Activated naive CD4-positive, alpha-beta T cell (primary cell): ENCODE measurements around the gene MAP3K2.

Experiments used
- DNase-seq, 4 experiments: peaks; one replicate each; lab custom pipeline; 2025; lab: John Stamatoyannopoulos, UW

Gene MAP3K2, protein sequence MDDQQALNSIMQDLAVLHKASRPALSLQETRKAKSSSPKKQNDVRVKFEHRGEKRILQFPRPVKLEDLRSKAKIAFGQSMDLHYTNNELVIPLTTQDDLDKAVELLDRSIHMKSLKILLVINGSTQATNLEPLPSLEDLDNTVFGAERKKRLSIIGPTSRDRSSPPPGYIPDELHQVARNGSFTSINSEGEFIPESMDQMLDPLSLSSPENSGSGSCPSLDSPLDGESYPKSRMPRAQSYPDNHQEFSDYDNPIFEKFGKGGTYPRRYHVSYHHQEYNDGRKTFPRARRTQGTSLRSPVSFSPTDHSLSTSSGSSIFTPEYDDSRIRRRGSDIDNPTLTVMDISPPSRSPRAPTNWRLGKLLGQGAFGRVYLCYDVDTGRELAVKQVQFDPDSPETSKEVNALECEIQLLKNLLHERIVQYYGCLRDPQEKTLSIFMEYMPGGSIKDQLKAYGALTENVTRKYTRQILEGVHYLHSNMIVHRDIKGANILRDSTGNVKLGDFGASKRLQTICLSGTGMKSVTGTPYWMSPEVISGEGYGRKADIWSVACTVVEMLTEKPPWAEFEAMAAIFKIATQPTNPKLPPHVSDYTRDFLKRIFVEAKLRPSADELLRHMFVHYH

DNA sequence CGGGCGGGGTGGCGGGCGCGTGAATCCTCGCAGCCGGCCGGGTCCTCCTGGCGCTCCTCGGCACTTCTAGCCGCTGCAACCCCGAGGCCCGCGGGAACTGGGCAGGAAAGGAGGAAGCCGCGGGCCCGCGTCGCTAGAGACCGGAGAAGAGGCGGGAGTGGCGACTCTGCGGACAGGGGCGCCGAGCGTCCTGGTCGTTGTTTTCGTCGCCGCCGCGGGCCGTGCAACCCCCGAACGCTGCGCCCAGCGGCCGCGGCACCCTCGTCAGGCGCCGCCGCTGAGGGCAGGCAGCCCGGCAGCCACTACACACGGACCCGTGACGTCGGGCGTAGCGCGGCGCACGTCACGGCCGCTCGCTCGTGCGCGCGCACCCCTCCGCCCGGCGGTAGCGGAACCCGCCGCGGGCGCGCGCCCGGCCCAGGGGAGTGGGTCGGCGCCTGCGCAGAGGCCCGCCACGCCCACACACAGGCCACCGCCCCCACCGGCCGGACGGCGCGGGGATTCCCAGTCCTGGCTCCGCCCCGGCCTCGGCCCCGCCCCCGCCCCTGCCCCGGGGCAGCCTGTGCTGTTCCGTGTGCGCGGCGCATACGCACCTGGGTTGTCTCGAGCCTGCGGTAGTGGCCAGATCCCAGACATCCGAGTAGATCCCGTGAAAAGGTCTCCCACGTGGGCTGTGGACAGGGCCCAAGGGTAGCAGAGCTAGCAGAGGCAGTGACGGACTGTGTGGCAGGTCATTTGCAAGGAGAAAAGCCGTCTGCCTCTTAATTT lies at the start of gene MAP3K2:
Gene MAP3K2 (minus strand): TSS at position 321 of the 768 bp plus-strand sequence. CDS start 44,846 bp downstream, outside the sequence.
- DNase-seq, result peak; percentile 84 to 99 (median 92)

DNA sequence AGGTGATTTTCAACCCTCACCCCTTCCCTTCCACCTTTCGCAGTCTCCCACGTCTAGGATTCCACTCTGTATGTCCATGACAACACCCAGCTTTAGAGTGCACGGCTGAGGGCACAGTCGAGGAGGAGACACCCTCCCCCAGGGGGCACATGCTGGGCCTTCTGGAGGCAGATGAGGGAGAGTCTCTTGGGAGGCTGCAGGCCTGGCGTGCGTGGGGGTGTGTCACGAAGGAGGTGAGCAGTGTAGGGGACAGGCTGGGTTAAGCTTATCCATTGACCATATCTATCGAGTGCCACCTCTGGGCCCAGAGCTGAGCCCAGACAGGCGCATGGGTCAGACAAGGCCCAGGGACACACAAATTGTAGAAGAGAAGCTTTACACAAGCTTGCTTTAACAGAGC lies 49.3 kb upstream of the MAP3K2 start:
- no peak for DNase-seq

DNA sequence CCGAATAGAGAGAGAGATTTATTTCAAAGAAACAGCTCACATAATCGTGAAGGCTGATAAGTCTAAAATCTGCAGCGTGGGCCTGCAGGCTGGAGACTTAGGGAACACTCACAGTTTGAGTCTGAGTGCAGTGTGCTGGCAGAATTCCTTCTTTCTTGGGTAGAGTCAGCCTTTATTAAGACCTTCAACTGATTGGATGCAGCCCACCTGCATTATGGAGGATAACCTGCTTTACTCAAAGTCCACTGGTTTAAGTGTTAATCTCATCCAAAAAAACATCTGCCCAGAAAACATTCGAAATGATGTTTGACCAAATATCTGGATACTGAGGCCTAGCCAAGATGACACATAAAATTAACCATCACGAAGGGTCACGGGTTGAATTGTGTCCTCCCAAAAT lies 46.7 kb upstream of the MAP3K2 start:
- DNase-seq, result no peak

DNA sequence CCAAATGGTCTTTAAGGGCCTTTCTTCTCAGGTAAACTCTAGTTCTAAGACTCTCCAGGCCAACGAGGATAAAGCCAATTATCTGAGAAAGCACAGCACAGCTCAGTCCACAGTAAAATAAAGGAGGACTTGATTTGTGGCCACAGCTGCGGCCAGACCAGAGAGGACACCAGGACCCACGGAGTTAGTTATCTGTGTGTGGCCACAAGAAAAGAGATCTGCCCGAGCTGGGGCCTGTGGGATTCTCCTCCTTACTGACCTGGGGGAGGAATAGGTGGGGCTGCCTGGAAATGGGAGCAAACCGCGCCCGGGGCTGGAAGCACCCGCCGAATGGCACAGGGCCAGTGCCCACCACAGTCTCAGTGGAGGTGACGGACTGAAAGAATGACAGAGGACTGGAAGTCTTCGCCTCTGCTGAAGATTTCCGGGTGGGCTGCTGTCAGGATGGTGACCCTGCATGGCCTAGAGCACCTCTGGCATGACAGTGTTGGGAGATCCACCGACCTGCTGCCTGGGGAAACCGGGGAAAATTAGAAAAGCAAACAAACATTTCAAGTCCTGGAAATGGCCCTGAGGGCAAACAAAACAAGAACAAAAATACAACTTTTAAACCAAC lies 43.7 kb upstream of the MAP3K2 start:
- no peak for DNase-seq

DNA sequence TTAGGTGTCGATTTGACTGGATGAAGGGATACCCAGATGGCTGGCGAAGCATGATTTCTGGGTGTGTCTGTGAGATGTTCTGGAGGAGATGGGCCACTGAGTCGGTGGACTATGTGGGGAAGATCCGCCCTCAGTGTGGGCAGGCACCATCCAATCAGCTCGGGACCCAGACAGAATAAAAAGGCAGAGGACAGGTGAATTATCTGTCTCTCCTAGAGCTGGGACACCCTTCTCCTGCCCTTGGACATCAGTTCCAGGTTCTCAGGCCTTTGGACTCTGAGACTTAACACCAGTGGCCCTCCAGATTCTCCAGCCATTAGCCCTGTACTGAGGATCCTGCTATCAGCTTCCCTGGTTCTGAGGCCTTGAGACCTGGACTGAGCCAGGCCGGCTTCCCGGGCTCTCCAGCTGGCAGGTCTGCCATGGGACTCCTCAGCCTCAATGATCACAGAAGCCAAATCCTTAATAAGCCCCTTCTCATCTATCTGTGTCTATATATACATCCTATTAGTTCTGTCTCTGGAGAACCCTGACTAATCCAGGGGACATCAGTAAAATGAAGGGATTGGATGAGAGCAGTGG lies 42.2 kb upstream of the MAP3K2 start:
- DNase-seq, result no peak

DNA sequence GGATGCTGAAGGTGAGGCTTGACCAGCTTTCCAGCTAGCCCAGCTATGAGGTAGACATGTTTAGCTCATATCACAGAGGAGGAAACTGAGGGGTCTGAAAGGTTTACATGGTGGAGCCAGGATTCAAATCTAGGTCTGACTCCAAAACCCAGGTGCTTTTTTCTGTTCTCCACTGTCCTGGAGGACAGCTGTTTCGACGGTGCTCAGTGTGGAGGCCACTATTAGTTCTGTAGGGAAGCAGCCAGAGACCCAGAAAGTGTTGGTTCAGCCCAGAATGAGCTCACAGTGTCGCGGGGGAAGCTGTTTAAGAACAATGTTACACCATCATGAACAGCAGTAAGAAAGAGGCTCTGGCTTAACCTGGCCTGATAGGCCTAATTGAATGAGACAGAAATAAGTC lies 41.5 kb upstream of the MAP3K2 start:
- no peak for DNase-seq

DNA sequence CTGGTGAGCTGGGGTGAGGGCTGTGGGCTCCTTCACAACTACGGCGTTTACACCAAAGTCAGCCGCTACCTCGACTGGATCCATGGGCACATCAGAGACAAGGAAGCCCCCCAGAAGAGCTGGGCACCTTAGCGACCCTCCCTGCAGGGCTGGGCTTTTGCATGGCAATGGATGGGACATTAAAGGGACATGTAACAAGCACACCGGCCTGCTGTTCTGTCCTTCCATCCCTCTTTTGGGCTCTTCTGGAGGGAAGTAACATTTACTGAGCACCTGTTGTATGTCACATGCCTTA lies 41.0 kb upstream of the MAP3K2 start:
- no peak for DNase-seq

DNA sequence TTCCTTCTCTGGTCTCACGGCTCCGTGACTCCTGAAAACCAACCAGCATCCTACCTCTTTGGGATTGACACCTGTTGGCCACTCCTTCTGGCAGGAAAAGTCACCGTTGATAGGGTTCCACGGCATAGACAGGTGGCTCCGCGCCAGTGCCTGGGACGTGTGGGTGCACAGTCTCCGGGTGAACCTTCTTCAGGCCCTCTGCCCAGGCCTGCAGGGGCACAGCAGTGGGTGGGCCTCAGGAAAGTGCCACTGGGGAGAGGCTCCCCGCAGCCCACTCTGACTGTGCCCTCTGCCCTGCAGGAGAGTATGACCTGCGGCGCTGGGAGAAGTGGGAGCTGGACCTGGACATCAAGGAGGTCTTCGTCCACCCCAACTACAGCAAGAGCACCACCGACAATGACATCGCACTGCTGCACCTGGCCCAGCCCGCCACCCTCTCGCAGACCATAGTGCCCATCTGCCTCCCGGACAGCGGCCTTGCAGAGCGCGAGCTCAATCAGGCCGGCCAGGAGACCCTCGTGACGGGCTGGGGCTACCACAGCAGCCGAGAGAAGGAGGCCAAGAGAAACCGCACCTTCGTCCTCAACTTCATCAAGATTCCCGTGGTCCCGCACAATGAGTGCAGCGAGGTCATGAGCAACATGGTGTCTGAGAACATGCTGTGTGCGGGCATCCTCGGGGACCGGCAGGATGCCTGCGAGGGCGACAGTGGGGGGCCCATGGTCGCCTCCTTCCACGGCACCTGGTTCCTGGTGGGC lies 40.5 kb upstream of the MAP3K2 start:
- DNase-seq, result no peak

DNA sequence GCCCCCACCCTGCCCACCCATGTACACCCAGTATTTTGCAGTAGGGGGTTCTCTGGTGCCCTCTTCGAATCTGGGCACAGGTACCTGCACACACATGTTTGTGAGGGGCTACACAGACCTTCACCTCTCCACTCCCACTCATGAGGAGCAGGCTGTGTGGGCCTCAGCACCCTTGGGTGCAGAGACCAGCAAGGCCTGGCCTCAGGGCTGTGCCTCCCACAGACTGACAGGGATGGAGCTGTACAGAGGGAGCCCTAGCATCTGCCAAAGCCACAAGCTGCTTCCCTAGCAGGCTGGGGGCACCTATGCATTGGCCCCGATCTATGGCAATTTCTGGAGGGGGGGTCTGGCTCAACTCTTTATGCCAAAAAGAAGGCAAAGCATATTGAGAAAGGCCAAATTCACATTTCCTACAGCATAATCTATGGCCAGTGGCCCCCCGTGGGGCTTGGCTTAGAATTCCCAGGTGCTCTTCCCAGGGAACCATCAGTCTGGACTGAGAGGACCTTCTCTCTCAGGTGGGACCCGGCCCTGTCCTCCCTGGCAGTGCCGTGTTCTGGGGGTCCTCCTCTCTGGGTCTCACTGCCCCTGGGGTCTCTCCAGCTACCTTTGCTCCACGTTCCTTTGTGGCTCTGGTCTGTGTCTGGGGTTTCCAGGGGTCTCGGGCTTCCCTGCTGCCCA lies 39.7 kb upstream of the MAP3K2 start:
- no peak for DNase-seq

DNA sequence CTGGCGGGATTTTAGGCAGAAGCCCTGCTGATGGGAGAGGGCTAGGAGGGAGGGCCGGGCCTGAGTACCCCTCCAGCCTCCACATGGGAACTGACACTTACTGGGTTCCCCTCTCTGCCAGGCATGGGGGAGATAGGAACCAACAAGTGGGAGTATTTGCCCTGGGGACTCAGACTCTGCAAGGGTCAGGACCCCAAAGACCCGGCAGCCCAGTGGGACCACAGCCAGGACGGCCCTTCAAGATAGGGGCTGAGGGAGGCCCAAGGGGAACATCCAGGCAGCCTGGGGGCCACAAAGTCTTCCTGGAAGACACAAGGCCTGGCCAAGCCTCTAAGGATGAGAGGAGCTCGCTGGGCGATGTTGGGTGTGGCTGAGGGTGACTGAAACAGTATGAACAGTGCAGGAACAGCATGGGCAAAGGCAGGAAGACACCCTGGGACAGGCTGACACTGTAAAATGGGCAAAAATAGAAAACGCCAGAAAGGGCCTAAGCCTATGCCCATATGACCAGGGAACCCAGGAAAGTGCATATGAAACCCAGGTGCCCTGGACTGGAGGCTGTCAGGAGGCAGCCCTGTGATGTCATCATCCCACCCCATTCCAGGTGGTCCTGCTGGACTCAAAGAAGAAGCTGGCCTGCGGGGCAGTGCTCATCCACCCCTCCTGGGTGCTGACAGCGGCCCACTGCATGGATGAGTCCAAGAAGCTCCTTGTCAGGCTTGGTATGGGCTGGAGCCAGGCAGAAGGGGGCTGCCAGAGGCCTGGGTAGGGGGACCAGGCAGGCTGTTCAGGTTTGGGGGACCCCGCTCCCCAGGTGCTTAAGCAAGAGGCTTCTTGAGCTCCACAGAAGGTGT lies 39.0 kb upstream of the MAP3K2 start:
- no peak for DNase-seq

DNA sequence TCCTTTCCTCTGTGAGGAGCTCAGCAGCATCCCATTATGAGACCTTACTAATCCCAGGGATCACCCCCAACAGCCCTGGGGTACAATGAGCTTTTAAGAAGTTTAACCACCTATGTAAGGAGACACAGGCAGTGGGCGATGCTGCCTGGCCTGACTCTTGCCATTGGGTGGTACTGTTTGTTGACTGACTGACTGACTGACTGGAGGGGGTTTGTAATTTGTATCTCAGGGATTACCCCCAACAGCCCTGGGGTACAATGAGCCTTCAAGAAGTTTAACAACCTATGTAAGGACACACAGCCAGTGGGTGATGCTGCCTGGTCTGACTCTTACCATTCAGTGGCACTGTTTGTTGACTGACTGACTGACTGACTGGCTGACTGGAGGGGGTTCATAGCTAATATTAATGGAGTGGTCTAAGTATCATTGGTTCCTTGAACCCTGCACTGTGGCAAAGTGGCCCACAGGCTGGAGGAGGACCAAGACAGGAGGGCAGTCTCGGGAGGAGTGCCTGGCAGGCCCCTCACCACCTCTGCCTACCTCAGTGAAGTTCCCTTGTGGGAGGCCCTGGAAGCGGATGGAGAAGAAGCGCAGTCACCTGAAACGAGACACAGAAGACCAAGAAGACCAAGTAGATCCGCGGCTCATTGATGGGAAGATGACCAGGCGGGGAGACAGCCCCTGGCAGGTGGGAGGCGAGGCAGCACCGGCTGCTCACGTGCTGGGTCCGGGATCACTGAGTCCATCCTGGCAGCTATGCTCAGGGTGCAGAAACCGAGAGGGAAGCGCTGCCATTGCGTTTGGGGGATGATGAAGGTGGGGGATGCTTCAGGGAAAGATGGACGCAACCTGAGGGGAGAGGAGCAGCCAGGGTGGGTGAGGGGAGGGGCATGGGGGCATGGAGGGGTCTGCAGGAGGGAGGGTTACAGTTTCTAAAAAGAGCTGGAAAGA lies 38.0 kb upstream of the MAP3K2 start:
- no peak for DNase-seq

DNA sequence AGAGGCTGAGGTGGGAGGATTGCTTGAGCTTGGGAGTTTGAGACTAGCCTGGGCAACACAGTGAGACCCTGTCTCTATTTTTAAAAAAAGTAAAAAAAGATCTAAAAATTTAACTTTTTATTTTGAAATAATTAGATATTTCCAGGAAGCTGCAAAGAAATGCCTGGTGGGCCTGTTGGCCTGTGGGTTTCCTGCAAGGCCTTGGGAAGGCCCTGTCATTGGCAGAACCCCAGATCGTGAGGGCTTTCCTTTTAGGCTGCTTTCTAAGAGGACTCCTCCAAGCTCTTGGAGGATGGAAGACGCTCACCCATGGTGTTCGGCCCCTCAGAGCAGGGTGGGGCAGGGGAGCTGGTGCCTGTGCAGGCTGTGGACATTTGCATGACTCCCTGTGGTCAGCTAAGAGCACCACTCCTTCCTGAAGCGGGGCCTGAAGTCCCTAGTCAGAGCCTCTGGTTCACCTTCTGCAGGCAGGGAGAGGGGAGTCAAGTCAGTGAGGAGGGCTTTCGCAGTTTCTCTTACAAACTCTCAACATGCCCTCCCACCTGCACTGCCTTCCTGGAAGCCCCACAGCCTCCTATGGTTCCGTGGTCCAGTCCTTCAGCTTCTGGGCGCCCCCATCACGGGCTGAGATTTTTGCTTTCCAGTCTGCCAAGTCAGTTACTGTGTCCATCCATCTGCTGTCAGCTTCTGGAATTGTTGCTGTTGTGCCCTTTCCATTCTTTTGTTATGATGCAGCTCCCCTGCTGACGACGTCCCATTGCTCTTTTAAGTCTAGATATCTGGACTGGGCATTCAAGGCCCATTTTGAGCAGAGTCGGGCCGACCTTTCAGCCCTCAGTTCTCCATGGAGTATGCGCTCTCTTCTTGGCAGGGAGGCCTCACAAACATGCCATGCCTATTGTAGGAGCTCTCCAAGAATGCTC lies 37.1 kb upstream of the MAP3K2 start:
- DNase-seq, result no peak

DNA sequence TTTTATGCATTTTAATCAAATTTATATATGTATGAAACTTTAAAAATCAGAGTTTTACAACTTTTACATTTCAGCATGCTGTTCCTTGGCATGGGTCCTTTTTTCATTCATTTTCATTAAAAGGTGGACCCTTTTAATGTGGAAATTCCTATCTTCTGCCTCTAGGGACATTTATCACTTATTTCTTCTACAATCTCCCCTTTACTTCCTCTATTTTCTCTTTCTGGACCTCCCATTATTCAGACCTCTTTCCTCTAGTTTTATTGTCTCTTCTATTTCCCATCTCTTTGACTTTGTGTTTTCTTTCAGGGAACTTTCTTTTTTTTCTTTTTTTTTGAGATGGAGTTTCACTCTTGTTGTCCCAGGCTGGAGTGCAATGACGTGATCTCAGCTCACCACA lies 36.1 kb upstream of the MAP3K2 start:
- DNase-seq, result no peak

DNA sequence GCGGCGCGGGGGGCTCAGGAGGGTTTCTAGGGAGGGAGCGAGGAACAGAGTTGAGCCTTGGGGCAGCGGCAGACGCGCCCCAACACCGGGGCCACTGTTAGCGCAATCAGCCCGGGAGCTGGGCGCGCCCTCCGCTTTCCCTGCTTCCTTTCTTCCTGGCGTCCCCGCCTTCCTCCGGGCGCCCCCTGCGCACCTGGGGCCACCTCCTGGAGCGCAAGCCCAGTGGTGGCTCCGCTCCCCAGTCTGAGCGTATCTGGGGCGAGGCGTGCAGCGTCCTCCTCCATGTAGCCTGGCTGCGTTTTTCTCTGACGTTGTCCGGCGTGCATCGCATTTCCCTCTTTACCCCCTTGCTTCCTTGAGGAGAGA lies 35.7 kb upstream of the MAP3K2 start:
- no peak for DNase-seq

DNA sequence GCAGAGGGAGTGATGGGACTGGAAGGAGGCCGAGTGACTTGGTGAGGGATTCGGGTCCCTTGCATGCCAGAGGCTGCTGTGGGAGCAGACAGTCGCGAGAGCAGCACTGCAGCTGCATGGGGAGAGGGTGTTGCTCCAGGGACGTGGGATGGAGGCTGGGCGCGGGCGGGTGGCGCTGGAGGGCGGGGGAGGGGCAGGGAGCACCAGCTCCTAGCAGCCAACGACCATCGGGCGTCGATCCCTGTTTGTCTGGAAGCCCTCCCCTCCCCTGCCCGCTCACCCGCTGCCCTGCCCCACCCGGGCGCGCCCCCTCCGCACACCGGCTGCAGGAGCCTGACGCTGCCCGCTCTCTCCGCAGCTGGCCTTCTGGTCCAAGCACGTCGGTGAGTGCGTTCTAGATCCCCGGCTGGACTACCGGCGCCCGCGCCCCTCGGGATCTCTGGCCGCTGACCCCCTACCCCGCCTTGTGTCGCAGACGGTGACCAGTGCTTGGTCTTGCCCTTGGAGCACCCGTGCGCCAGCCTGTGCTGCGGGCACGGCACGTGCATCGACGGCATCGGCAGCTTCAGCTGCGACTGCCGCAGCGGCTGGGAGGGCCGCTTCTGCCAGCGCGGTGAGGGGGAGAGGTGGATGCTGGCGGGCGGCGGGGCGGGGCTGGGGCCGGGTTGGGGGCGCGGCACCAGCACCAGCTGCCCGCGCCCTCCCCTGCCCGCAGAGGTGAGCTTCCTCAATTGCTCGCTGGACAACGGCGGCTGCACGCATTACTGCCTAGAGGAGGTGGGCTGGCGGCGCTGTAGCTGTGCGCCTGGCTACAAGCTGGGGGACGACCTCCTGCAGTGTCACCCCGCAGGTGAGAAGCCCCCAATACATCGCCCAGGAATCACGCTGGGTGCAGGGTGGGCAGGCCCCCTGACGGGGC lies 35.0 kb upstream of the MAP3K2 start:
- peak in 1 of 4 experiments; percentile 6 for DNase-seq

DNA sequence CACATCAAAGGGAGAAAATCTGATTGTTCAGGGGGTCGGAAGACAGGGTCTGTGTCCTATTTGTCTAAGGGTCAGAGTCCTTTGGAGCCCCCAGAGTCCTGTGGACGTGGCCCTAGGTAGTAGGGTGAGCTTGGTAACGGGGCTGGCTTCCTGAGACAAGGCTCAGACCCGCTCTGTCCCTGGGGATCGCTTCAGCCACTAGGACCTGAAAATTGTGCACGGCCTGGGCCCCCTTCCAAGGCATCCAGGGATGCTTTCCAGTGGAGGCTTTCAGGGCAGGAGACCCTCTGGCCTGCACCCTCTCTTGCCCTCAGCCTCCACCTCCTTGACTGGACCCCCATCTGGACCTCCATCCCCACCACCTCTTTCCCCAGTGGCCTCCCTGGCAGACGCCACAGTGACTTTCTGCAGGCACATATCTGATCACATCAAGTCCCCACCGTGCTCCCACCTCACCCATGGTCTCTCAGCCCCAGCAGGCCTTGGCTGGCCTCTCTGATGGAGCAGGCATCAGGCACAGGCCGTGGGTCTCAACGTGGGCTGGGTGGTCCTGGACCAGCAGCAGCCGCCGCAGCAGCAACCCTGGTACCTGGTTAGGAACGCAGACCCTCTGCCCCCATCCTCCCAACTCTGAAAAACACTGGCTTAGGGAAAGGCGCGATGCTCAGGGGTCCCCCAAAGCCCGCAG lies 34.2 kb upstream of the MAP3K2 start:
- no peak for DNase-seq
